ENCODE data around the gene PAPOLG.
A peak's percentile ranks its signal among the peaks of the same experiment; 100 is the strongest.

PAPOLG gene

GRCh38 chr2:60847854-60848253 is 91.8 kb downstream of the PAPOLG start:
- H3K27ac Mint-ChIP-seq = peak overlapping the region; percentile 88

More at GRCh38 chr2:60847854-60848253, 91.8 kb downstream of the PAPOLG start:
- no peak overlapping the region for H3K4me3 Mint-ChIP-seq
- no peak for TF ChIP-seq CTCF (IDR thresholded peaks at IDR 0.05)
- H3K27me3 Mint-ChIP-seq (ENCODE audit: low read depth, poor library complexity) = peaks cover 15% of the 10 kb centered on the region
- H3K4me1 Mint-ChIP-seq = peaks cover 14% of the 10 kb centered on the region
- DNase-seq = no peak
- H3K36me3 Mint-ChIP-seq (ENCODE audit: low read depth) = no peaks in the 10 kb centered on the region
- peaks cover 5% of the 10 kb centered on the region for H3K9me3 Mint-ChIP-seq

Data from nephron progenitor cell (in vitro differentiated cells).